ENCODE measurements around the gene GP1BA. TPM values are rescaled to one million over a fixed set of nuclear protein-coding genes. Genes with fewer than 3 reads are reported as not detected.

The GP1BA gene
- total RNA-seq, 1 experiment from 2014 or later = not detected

GRCh38 chr17:4892499-4893221 is 39.4 kb upstream of the GP1BA start:
- Mint-ChIP-seq H3K4me3 (no peak overlapping the region), H3K27ac (no peak overlapping the region), H3K4me1 (0 out of 2 replicates have a peak, but pooled peaks cover 5% of the 10 kb centered on the region), H3K9me3 (no peaks in the 10 kb centered on the region), H3K27me3 (ENCODE audit: low read depth) (no peaks in the 10 kb centered on the region), H3K36me3 (peaks cover 21% of the 10 kb centered on the region)
- TF ChIP-seq GTF2I (CRISPR knock-in tag; conservative IDR thresholded peaks at IDR 0.05) = no peak
- TF ChIP-seq, protein P1, sequence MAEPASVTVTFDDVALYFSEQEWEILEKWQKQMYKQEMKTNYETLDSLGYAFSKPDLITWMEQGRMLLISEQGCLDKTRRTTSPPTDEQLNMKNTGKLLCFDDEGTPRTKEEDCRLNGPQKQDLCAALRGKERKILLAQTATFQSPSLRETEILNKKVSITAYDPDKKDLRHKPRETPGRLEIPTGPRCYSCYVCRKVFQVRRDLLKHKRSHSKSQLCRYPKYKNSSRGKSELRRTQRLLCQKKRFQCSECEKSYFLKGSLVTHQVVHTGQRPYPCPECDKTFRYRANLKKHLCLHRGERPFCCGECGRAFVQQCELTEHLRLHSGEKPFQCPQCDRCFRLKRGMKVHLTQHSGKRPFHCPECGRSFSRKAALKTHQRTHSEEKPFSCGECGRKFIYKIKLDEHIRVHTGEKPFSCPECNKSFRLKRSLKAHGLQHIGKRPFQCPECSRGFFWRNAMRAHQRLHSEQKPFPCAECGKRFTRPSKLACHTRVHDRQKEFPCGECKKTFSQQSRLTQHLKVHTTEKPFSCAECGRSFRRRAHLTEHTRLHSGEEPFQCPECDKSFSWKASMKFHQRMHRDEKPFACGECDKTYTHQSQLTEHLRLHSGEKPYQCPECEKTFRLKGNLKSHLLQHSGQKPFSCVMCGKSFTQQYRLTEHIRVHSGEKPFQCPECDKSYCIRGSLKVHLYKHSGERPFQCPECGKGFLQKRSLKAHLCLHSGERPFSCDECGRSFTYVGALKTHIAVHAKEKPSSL (CRISPR knock-in tag; conservative IDR thresholded peaks at IDR 0.05) = no peak
- no peak for TF ChIP-seq NR2C2 (CRISPR knock-in tag; IDR thresholded peaks at IDR 0.05)
- no peak for TF ChIP-seq ATF1 (CRISPR knock-in tag; IDR thresholded peaks at IDR 0.05)
- no peak for TF ChIP-seq MXD4 (CRISPR knock-in tag; IDR thresholded peaks at IDR 0.05; ENCODE audit: borderline replicate concordance)
- no peak for TF ChIP-seq ZNF671 (CRISPR knock-in tag; IDR thresholded peaks at IDR 0.05)
- no peak for TF ChIP-seq EMX1 (CRISPR knock-in tag; IDR thresholded peaks at IDR 0.05)
- TF ChIP-seq FOXP1 (CRISPR knock-in tag; IDR thresholded peaks at IDR 0.05; ENCODE audit: borderline replicate concordance) = no peak
- TF ChIP-seq FOXJ3 (CRISPR knock-in tag; IDR thresholded peaks at IDR 0.05; ENCODE audit: borderline replicate concordance) = no peak
- no peak for TF ChIP-seq ZNF263 (CRISPR knock-in tag; IDR thresholded peaks at IDR 0.05; ENCODE audit: low read depth)
- ChIA-PET POLR2A (no interaction called here), CTCF (no interaction called here)
- DNase-seq (ENCODE audit: low spot score) (no peak), ATAC-seq (no peak)

DNA sequence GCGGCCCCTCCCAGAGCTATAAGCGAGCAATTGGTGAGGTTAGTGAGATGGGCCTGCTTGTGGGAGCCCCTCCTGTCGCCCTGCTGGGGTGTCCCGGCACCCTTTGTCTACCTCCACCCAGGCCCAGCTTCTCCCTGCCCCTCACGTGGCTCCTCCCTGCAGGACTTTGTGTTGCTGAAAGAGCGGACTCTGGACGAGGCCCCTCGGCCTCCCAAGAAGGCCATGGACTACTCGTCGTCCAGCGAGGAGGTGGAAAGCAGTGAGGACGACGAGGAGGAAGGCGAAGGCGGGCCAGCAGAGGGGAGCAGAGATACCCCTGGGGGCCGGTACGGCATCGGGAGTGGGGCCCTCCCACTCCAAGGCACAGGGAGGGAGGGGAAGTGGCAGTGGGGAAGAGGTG is 38.8 kb upstream of the GP1BA start:
- POLR2A ChIA-PET = no interaction called here
- ATAC-seq = no peak
- no peak overlapping the region for H3K27ac Mint-ChIP-seq
- TF ChIP-seq ESRRA (CRISPR knock-in tag; IDR thresholded peaks at IDR 0.05; ENCODE audit: borderline replicate concordance) = no peak
- no peak for TF ChIP-seq GABPB1 (CRISPR knock-in tag; IDR thresholded peaks at IDR 0.05)
- no peak for TF ChIP-seq PRRX2 (CRISPR knock-in tag; IDR thresholded peaks at IDR 0.05)
- TF ChIP-seq ELF4 (CRISPR knock-in tag; IDR thresholded peaks at IDR 0.05; ENCODE audit: low read depth) = no peak
- TF ChIP-seq CTCF (IDR thresholded peaks at IDR 0.05) = no peak
- no peak for TF ChIP-seq NFYB (CRISPR knock-in tag; conservative IDR thresholded peaks at IDR 0.05; ENCODE audit: low read depth)
- TF ChIP-seq ZNF219 (CRISPR knock-in tag; IDR thresholded peaks at IDR 0.05; ENCODE audit: borderline replicate concordance) = no peak
- no peak for TF ChIP-seq ETV6 (CRISPR knock-in tag; IDR thresholded peaks at IDR 0.05)
- TF ChIP-seq NFATC4 (CRISPR knock-in tag; IDR thresholded peaks at IDR 0.05) = no peak
- H3K27me3 Mint-ChIP-seq (ENCODE audit: low read depth) = no peaks in the 10 kb centered on the region
- DNase-seq (ENCODE audit: low spot score) = no peak
- no peaks in the 10 kb centered on the region for H3K9me3 Mint-ChIP-seq
- peaks cover 21% of the 10 kb centered on the region for H3K36me3 Mint-ChIP-seq
- CTCF ChIA-PET = no interaction called here
- no peak overlapping the region for H3K4me3 Mint-ChIP-seq
- peaks cover 5% of the 10 kb centered on the region; the same call in 1 of the 2 replicates for H3K4me1 Mint-ChIP-seq

- H3K4me3 Mint-ChIP-seq = no peak overlapping the region
- ChIA-PET CTCF (no interaction called here), POLR2A (no interaction called here)
- H3K4me1 Mint-ChIP-seq = peaks cover 10% of the 10 kb centered on the region; the same call in 1 of the 2 replicates
- ATAC-seq = no peak
- no peak overlapping the region for H3K27ac Mint-ChIP-seq
- no peak for DNase-seq (ENCODE audit: low spot score)
- H3K9me3 Mint-ChIP-seq = no peaks in the 10 kb centered on the region
- no peaks in the 10 kb centered on the region for H3K27me3 Mint-ChIP-seq (ENCODE audit: low read depth)
- peaks cover 20% of the 10 kb centered on the region for H3K36me3 Mint-ChIP-seq
- no peak for TF ChIP-seq ATF2 (CRISPR knock-in tag; IDR thresholded peaks at IDR 0.05; ENCODE audit: borderline replicate concordance, low read depth)
- TF ChIP-seq, protein P1 (CRISPR knock-in tag; conservative IDR thresholded peaks at IDR 0.05) = no peak
Observed at GRCh38 chr17:4893721-4894560, 38.1 kb upstream of the GP1BA start.
